HG03565 (cell line): Measurements from ENCODE around the gene ANLN.
A peak's percentile ranks its signal among the peaks of the same experiment; 100 is the strongest.
"Not testable (repeated sequence)": the region's sequence is repeated elsewhere in the genome, so short reads cannot be mapped to it uniquely, and the experiment has no call there.

ENCODE experiments used
- ATAC-seq: cut with Tn5 transposase; IDR thresholded peaks from one replicate; pipeline ENCODE4 v1.9.1; 2021; ENCODE audit warnings: mild to moderate bottlenecking, moderate library complexity; ENCODE audit not compliant: unreplicated experiment

ANLN gene

DNA sequence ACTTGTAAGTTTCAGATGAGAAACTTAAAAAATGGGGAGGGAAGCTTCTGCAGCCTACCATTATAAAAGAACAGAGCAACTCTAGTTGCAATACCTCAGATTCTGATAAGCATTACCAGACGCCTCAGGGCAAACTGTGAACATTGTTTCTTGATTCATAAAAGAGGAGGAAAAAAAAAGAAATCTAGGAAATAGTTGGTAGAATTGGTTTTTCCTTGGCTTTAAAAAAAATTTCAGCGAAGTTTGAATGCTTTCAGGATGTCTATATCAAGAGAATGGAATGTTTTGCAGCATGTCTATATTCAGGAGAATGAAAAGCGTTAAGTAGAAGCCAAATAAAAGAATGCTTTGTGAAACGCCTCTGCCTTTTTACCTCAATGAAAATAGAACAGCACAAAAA is 17.5 kb upstream of the ANLN start:
- ATAC-seq, result no peak

DNA sequence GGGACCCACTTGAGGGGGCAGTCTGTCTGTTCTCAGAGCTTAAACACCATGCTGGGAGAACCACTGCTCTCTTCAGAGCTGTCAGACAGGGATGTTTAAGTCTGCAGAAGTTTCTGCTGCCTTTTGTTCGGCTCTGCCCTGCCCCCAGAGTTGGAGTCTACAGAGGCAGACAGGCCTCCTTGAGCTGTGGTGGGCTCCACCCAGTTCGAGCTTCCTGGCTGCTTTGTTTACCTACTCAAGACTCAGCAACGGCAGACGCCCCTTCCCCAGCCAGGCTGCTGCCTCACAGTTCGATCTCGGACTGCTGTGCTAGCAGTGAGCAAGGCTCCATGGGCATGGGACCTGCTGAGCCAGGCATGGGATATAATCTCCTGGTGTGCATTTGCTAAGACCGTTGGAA is 11.1 kb upstream of the ANLN start:
- not testable (repeated sequence) for ATAC-seq

DNA sequence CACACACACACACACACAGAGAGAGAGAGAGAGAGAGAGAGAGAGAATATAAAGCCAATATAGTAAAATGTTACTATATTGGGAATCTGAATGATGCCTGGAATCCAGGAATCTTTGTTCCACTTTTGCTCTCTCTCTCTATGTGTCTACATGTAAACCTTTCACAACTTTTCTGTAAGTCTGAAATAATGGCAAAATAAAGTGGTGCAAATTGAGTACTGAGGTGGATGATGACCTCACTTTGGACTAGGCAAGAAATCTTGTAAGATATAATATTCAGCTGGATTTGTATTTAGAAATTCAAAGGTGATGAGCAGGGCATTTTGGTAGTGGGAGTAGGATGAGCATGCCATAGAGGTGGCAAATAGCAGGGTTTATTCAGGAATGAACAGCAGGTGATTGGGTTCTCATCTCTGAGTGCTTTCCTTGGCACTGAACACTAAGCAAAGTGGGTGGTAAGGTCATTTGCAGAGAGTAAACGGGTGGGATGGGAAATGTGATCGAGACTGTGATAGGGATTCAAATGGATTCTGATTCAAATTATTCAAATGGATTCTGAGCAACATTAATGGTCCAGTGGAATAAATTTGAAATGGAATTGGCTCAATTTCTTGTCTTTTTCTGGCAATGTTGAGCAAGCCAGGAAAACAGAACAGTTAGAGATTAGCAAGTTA is 9.7 kb upstream of the ANLN start:
- ATAC-seq, result no peak

DNA sequence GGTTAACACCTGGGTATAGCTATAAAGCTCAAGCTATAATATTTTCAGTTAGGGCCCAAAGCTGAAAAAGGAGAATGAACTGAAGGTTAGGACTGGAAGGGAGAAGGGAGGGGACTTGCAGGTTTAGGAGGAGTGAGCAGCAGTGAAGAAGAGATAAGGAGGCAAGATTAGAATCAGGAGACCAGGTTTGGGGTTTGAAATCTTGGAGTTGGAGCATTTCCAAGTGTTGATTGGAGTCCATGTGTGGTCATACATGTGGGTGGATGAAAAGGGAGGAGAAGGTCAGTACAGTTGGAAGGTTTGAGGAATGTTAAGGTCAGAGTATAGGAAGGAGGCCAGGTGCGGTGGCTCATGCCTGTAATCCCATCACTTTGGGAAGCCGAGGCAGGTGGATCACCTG is 8.6 kb upstream of the ANLN start:
- ATAC-seq, result no peak

DNA sequence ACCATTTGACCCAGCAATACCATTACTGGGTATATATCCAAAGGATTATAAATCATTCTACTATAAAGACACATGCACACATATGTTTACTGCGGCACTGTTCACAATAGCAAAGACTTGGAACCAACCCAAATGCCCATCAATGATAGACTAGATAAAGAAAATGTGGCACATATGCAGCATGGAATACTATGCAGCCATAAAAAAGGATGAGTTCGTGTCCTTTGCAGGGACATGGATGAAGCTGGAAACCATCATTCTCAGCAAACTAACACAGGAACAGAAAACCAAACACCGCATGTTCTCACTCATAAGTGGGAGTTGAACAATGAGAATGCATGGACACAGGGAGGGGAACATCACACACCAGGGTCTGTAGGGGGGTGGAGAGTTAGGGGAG is 6.4 kb upstream of the ANLN start:
- ATAC-seq, result not testable (repeated sequence)

DNA sequence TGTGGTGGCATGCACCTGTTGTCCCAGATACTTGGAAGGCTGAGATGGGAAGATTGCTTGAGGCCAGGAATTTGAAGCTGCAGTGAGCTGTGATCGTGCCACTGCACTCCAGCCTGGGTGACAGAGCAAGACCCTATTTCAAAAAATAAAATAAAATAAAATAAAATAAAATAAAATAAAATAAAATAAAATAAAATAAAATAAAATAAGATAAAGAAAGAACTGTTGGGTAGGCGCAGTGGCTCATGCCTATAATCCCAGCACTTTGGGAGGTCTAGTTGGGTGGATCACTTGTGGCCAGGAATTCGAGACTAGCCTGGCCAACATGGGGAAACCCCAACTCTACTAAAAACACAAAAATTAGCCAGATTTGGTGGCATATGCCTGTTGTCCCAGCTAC is 4.0 kb upstream of the ANLN start:
- ATAC-seq, result not testable (repeated sequence)

DNA sequence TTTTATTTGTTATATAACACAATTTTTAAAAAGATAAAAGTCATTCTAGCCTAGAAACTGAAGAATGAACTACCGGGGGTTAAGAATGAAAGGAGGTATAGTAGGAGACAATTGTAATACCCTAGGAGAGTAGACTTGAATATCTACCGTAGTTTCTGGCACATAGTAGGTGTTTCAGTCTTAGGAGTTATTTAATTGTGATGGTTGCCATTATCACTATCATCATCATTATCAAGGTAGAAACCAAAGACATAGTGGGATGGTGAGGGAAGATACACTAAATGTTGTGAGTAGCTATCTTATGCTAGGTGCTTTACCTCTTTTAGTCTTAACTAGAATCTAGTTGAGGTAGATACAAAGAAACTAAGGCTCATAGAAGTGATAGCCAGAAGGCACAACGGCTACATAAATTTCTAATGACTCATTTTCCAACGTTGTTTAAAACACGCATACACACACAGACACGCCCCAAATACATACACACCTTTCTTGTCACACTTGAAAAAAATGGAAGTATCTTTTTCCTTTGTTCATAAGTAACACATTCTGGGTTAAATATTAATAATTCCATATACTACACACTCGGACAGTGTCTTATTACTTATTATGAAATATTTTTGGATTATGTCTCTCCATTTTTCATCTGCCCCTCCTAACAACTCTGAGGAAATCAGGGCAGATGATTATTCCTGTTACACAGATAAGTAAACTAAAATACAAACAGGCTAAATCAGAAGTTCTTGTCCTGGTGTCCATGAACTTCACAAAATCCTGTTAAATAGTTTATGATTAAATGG is 2.0 kb upstream of the ANLN start:
- ATAC-seq, result no peak

DNA sequence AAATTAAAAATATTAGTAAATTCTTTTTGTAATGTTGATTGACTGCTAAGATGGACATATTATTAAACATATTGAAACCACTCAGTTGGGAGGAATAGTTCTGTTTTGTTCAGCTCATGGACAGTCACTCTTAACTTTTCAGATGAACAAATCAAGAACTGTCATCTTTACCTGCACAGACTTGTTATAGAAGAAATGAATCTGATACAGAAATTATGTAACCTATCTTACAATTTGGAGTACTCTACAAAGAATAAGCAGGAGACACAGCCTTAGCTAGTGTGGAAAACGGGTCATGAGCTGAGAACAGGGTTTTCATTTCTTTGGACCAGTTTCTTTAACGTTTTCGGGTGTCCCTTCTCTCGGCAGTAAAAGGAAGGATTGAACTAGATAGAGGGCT is 1.2 kb upstream of the ANLN start:
- ATAC-seq, result no peak

DNA sequence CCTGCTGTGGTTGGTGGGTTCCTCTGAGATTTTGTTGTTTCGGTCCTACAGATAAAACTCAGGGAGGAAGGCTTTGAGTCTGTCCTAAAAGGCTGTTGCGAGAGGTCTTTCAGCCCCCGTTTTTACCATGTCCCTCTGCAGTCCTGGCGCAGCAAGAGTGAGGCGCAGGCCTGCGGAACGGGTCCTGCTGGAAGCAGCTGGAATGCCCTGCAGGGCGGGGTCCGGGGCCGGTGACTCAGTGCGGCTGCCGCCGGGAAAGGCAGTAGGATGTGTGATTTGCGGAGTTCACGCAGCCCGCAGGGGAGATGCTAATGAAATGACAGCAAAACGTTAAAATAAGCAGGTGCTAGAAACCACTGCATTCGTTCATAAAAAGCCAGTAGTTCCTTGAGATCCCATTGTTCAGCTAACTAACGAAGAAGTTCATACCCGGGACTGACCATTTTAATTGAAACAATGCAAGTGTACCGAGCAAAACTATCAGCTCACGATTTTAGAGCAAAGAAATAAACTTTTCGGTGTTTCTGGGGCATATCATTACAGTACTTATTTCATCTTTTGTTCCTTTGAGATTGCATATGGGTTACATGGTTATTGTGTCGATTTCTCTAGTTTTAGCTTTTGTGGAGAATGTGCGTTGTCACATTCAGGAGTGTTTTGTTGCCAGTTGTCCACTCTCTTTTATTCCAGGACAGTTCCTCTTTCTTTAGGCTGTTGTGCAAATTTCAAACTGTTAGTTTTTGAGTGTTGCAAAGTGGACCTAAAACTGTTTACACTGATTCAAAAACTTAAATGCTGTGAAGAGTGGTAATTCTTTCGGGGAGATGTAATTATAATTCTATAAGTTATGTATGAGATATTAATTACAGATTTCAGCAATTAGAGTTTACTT is 783 bp downstream of the ANLN start:
- peak; percentile 14 for ATAC-seq

DNA sequence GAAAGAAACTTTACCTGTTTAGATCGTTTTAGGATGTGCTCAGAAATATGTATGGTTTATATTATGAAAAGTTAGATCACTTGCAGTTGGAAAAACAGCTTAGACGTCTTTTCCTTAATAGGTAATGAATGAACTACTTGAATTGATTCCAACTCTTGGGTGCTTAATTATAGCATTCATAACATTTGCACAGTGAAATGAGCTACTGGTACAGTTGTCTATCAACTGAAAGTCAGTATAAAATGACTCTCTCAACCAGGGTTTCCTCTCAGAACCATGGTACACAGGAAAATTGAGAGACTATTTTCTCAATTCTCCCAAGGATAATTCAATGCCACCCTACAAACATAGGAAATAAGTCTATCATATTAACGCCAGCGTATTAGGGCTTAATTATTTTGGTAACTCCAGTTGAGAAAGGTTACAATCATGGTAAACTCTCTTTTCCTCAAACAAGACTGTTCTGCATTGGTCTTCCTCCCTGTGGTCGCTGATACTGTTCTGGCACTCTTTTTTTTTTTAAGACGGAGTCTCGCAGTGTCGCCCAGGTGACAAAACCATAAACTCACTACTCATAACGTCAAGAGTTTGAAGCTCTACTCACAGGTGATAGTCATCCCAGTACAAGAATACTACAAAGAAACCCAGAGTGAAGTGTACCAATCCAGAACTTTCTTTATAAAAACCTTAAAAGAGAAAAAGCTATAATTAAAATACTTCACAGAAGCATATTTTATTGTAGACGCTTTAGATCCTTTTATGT is 2.0 kb downstream of the ANLN start:
- ATAC-seq, result peak; percentile 48

DNA sequence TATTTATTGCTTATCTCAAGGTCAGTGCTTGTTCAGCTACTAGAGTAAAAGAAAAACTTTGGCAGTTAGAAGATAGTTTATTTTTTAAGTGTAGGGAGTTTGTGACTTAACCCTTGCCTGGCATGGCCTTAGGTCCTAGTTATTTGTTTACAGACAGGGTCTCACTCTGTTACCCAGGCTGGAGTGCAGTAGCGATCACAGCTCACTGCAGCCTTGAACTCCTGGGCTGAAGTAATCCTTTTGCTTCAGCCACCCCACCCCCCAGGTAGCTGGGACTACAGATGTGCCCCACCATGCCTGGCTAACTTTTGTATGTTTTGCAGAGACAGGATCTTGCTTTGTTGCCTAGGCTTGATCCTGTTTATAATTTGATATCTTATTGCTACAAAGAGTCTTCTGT is 4.2 kb downstream of the ANLN start:
- no peak for ATAC-seq

DNA sequence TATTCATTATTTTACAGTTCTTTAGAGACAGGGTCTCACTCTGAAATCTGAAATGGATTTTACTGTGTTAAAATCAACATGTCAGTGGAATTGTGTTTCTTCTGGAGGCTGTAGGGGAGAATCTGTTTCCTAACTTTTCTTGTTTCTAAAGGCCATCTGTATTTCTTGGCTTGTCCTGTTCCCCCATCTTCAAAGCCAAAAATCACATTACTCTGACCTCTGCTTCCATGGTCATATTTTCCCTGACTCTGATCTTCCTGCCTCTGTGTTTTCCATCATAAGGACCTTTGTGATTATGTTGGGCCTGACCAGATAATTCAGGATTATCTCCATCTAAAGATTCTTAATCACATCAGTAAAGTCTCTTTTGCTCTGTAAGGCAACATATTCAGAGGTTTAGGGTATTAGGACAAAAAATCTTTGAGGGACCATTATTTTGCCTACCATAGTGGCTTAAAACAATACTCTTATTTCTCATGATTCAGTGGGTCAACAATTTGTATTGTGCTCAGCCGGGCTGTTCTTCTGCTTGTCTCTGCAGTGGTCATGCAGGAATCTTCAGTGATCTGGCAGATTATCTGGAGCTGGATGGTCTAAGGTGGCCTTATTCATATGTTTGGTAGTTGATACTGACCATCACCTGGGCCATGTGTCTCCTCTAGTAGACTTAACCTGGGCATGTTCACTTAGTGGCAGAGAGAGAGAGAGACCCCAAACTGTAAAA is 5.7 kb downstream of the ANLN start:
- ATAC-seq, result no peak

DNA sequence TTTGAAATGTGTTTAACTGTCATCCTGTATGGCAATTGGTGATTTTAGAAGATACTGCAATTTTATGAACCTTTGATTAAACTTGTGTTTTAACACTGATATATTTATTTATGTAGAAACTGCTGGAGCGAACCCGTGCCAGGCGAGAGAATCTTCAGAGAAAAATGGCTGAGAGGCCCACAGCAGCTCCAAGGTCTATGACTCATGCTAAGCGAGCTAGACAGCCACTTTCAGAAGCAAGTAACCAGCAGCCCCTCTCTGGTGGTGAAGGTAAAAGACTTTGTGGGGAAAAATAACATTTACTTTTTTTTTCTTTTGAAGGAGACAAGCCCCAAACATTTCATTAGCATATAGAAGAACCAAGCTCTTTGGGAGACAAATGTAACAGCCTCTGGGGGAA is 6.5 kb downstream of the ANLN start:
- no peak for ATAC-seq

DNA sequence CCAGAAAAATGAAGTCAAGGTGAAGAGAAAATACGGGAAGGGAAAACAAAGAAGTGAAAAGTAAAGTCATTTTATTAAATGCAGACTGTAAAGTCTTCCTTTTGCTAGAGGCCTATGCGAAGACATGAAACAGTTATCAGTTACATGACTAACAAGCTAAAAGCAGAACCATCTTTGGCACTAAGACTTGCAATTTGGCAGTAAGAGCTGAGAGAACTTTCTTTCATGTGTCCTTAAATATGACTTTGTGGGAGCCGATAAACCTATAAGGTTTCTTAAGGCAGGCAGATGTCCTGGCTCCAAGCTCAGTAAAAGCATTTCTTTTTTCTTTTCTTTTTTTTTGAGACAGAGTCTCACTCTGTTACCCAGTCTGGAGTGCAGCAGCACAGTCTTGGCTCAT is 10.4 kb downstream of the ANLN start:
- no peak for ATAC-seq

DNA sequence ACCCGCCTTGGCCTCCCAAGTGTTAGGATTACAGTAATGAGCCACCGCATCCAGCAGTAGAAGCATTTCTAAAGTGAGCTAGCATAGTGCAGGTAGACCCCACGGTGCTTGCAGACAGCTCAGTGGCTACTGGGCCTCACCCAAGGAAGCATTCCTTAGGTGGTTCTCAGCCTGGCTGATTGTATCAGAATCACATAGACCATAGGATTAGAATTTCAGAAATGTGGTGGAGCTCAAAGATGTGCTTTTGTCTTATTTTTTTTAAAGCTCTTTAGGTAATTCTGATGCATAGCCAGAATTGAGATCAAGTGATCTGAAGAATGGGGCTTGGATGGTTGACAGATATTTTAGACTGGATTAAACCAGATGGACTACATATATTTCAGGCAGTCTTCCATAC is 10.9 kb downstream of the ANLN start:
- ATAC-seq, result no peak

DNA sequence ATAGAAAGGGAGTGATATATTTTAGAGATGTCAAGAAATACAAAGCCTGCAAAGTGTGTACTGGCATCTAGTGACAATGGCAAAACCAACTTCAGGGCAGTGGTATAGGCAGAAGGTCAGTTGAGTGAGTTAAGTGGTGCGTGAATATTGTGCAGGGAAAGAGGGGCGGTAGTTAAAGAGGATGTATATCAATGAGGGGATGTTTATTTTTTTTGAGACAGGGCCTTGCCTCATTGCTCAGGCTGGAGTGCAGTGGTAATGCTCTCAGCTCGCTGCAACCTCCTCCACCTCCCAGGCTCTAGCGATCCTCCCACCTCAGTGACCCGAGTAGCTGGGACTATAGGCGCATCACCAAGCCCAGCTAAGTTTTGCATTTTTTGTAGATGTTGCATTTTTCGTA is 13.8 kb downstream of the ANLN start:
- ATAC-seq, result no peak

DNA sequence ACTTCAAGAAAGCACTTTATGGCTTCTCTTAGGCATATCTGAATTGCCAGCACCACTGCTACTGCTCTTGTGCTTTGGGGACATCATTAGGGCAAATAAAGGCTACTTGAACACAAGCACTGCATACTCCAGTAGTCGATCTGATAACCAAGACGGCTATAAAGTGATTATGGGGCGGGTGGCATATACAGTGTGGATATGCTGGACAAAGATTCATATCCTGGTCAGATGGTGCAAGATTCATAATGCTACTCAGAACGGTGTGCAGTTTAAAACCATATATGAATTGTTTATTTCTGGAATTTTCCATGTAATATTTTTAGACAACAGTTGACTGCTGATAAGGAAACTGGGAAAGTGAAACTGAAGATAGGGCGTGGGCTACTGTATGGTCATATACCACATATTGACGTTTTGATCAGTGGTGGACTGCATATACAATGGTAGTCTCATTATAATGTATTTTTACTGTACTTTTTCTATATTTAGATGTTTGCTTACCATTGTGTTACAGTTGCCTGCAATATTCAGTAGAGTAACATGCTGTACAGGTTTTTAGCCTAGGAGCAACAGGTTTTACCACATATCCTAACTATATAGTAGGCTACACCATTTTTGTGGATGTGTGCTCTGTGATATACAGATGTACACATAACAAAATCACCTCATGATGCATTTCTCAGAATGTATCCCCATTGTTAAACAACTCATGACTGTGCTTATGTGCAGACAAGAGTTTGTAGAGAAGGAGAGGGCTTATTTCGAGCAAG is 15.2 kb downstream of the ANLN start:
- no peak for ATAC-seq

DNA sequence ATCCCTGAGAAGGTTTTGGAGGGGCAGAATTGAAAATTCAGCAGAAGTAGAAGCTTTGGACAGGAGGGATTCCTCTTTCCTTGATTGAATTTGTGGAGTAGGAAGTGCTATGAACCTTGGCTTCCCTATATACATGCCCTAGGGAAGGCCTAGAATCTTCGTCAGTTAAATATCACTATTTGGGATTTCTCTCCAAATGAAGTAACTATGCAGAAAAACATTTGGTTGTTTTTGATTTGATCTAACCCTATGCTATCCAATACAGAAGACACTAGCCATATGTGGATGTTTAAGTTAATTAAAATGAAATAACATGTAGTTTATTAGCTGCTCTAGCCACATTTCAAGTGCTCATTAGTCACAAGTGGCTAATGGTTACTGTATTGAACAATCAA is 15.7 kb downstream of the ANLN start:
- no peak for ATAC-seq

DNA sequence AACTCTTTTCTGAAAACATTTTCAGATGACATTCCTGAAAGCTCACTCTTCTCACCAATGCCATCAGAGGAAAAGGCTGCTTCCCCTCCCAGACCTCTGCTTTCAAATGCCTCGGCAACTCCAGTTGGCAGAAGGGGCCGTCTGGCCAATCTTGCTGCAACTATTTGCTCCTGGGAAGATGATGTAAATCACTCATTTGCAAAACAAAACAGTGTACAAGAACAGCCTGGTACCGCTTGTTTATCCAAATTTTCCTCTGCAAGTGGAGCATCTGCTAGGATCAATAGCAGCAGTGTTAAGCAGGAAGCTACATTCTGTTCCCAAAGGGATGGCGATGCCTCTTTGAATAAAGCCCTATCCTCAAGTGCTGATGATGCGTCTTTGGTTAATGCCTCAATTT is 16.5 kb downstream of the ANLN start:
- ATAC-seq, result no peak
